HCT116 (cell line): ENCODE measurements around the gene PRMT7.

ENCODE experiments used
- EZH2phosphoT487 ChIP-seq: fragments of 200-600 bp; IDR thresholded peaks from 2 replicates; pipeline ENCODE4 v1.6.1; 2018; ENCODE audit warnings: antibody characterized with exemption, borderline replicate concordance
- SIN3A ChIP-seq: IDR thresholded peaks from 2 replicates; pipeline ENCODE4 v1.6.1; 2012; ENCODE audit warnings: low read depth
- TF ChIP-seq, protein P1 (sequence below), 3 experiments: fragments of 200-600 bp in 1 of 3; sonication (generic) in 1 of 3; IDR thresholded peaks in 2 of 3; conservative IDR thresholded peaks in 1 of 3; 2 replicates each; pipeline ENCODE4 v1.5.1; 2012 to 2017; ENCODE audit warnings: low read depth in 2 of 3, low read length in 2 of 3, antibody characterized with exemption in 1 of 3, borderline replicate concordance in 1 of 3, control low read depth in 1 of 3, mild to moderate bottlenecking in 1 of 3, mixed read lengths in 1 of 3, mixed run types in 1 of 3, moderate library complexity in 1 of 3; ENCODE audit not compliant: insufficient read depth in 1 of 3

- TF ChIP-seq SIN3A (no peak), EZH2phosphoT487 (no peak)
- TF ChIP-seq, protein P1, sequence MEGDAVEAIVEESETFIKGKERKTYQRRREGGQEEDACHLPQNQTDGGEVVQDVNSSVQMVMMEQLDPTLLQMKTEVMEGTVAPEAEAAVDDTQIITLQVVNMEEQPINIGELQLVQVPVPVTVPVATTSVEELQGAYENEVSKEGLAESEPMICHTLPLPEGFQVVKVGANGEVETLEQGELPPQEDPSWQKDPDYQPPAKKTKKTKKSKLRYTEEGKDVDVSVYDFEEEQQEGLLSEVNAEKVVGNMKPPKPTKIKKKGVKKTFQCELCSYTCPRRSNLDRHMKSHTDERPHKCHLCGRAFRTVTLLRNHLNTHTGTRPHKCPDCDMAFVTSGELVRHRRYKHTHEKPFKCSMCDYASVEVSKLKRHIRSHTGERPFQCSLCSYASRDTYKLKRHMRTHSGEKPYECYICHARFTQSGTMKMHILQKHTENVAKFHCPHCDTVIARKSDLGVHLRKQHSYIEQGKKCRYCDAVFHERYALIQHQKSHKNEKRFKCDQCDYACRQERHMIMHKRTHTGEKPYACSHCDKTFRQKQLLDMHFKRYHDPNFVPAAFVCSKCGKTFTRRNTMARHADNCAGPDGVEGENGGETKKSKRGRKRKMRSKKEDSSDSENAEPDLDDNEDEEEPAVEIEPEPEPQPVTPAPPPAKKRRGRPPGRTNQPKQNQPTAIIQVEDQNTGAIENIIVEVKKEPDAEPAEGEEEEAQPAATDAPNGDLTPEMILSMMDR (IDR thresholded peaks at IDR 0.05 in 2 of 3, conservative IDR thresholded peaks at IDR 0.05 in 1 of 3; ENCODE audit: borderline replicate concordance in 1 of 3, insufficient read depth in 1 of 3, low read depth in 2 of 3, low read length in 2 of 3), result no peak
Observed at GRCh38 chr16:68401871-68402747, 91.3 kb downstream of the PRMT7 start.
